HCT116 (cell line): ENCODE measurements around the gene MARVELD3. TPM values are rescaled to one million over a fixed set of nuclear protein-coding genes. Genes with fewer than 3 reads are reported as not detected.

Experiments
- ATAC-seq: fragments of 200-7000 bp; cut with Tn5 transposase; 2 replicates; pipeline ENCODE4 v1.9.1; 2020; ENCODE audit warnings: mild to moderate bottlenecking, moderate library complexity
- BruUV-seq: library from RNA; stranded (reverse); fragments of 400-500 nt; replicated peaks from 2 replicates; lab custom pipeline; 2021; lab: Mats Ljungman, UMichigan
- CTCF ChIA-PET: fragments of 300-600 bp; sonication (Branson Sonifier 250); formaldehyde crosslinking; loops from one replicate; lab custom pipeline; 2021; ENCODE audit warnings: antibody characterized with exemption; lab: Charles Lee
- POLR2A ChIA-PET: fragments of 300-600, 350-600 bp; sonication (Branson Sonifier 250); formaldehyde crosslinking; loops from one replicate; lab custom pipeline; 2021; ENCODE audit warnings: antibody characterized with exemption; lab: Charles Lee
- RAD21 ChIA-PET, 2 experiments: fragments of 300-600 bp; sonication (Branson Sonifier 250); formaldehyde crosslinking; loops; one replicate each; lab custom pipeline; 2023; ENCODE audit warnings: low total read pairs in 2 of 2; ENCODE audit not compliant: uncharacterized antibody in 2 of 2, unreplicated experiment in 2 of 2, low non-redundant PET in 1 of 2; lab: Charles Lee
- DNase-seq: peaks from one replicate; pipeline ENCODE4 v3.0.0-alpha.2; 2010; ENCODE audit warnings: low read depth, low spot score
- H2AFZ ChIP-seq: fragments of 200-600 bp; shearing (Covaris generic), sonication (generic); 2 replicates; pipeline ENCODE4 v1.6.1; 2017; ENCODE audit warnings: low read depth, mixed run types, mixed read lengths, antibody characterized with exemption, low read length; ENCODE audit not compliant: poor library complexity, severe bottlenecking
- H3K27ac ChIP-seq: 2 replicates; pipeline ENCODE4 v1.5.1; 2012; ENCODE audit warnings: low read depth, low read length
- H3K27me3 ChIP-seq: fragments of 200-600 bp; sonication (generic); 2 replicates; pipeline ENCODE4 v1.6.1; 2016; ENCODE audit warnings: mixed run types, low read length, mixed read lengths; ENCODE audit not compliant: insufficient read depth
- H3K36me3 ChIP-seq, 2 experiments: fragments of 200-500 bp in 1 of 2; fragments of 200-600 bp in 1 of 2; sonication (Bioruptor generic) in 1 of 2; sonication (generic) in 1 of 2; 2 replicates each; pipeline versions ENCODE4 v1.5.1 to v1.6.1; 2014 to 2016; ENCODE audit warnings: low read length in 2 of 2, inconsistent platforms in 1 of 2, mixed read lengths in 1 of 2, mixed run types in 1 of 2; ENCODE audit not compliant: insufficient read depth in 2 of 2, control insufficient read depth in 1 of 2
- H3K4me1 ChIP-seq, 2 experiments: fragments of 200-600 bp in 1 of 2; sonication (generic) in 1 of 2; 2 replicates each; pipeline versions ENCODE4 v1.5.1 to v1.6.1; 2012 to 2017; ENCODE audit warnings: low read length in 2 of 2, inconsistent platforms in 1 of 2, mild to moderate bottlenecking in 1 of 2, mixed read lengths in 1 of 2, mixed run types in 1 of 2, moderate library complexity in 1 of 2; ENCODE audit not compliant: insufficient read depth in 2 of 2, control insufficient read depth in 1 of 2
- H3K4me2 ChIP-seq: fragments of 200-600 bp; sonication (generic); 2 replicates; pipeline ENCODE4 v1.6.1; 2017; ENCODE audit warnings: mixed run types, low read length, mixed read lengths
- H3K4me3 ChIP-seq, 2 experiments: fragments of 200-600 bp in 1 of 2; sonication (generic) in 1 of 2; replicated peaks in 1 of 2; 2 replicates each; pipeline ENCODE4 v1.5.1; 2011 to 2016; ENCODE audit warnings: low read length in 2 of 2, control low read depth in 1 of 2, low read depth in 1 of 2, mild to moderate bottlenecking in 1 of 2, mixed read lengths in 1 of 2, mixed run types in 1 of 2
- H3K79me2 ChIP-seq: fragments of 200-600 bp; sonication (generic); 2 replicates; pipeline ENCODE4 v1.6.1; 2017; ENCODE audit warnings: mild to moderate bottlenecking, mixed run types, low read length, moderate library complexity, mixed read lengths; ENCODE audit not compliant: insufficient read depth
- H3K9ac ChIP-seq: fragments of 200-600 bp; sonication (generic); 2 replicates; pipeline ENCODE4 v1.6.1; 2016; ENCODE audit warnings: low read length, mixed read lengths
- H3K9me2 ChIP-seq: fragments of 200-600 bp; sonication (generic), shearing (Covaris generic); 2 replicates; pipeline ENCODE4 v1.6.1; 2017; ENCODE audit warnings: mixed run types, mild to moderate bottlenecking, moderate library complexity; ENCODE audit not compliant: insufficient read depth
- H3K9me3 ChIP-seq, 2 experiments: fragments of 200-500 bp in 1 of 2; fragments of 200-600 bp in 1 of 2; sonication (Bioruptor generic) in 1 of 2; sonication (generic) in 1 of 2; 2 replicates each; pipeline ENCODE4 v1.6.1; 2014 to 2017; ENCODE audit warnings: low read length in 2 of 2, mixed read lengths in 2 of 2, inconsistent platforms in 1 of 2, low read depth in 1 of 2, mild to moderate bottlenecking in 1 of 2, mixed run types in 1 of 2, moderate library complexity in 1 of 2; ENCODE audit not compliant: control insufficient read depth in 1 of 2, insufficient read depth in 1 of 2
- H4K20me1 ChIP-seq: fragments of 200-600 bp; sonication (generic), shearing (Covaris generic); 2 replicates; pipeline ENCODE4 v1.6.1; 2017; ENCODE audit warnings: mixed run types, mild to moderate bottlenecking, moderate library complexity; ENCODE audit not compliant: insufficient read depth
- CEBPB ChIP-seq: IDR thresholded peaks from 2 replicates; pipeline ENCODE4 v1.6.1; 2012; ENCODE audit warnings: low read depth
- CTCF ChIP-seq, 3 experiments: fragments of 200-600 bp in 1 of 3; sonication (generic) in 1 of 3; IDR thresholded peaks in 2 of 3; conservative IDR thresholded peaks in 1 of 3; 2 replicates each; pipeline ENCODE4 v1.5.1; 2012 to 2017; ENCODE audit warnings: low read depth in 2 of 3, low read length in 2 of 3, antibody characterized with exemption in 1 of 3, borderline replicate concordance in 1 of 3, control low read depth in 1 of 3, mild to moderate bottlenecking in 1 of 3, mixed read lengths in 1 of 3, mixed run types in 1 of 3, moderate library complexity in 1 of 3; ENCODE audit not compliant: insufficient read depth in 1 of 3
- EGR1 ChIP-seq: IDR thresholded peaks from 2 replicates; pipeline ENCODE4 v1.6.1; 2012; ENCODE audit warnings: low read depth
- EZH2 ChIP-seq: fragments of 200-600 bp; sonication (generic); IDR thresholded peaks from 2 replicates; pipeline ENCODE4 v1.6.1; 2017; ENCODE audit warnings: antibody characterized with exemption, mixed run types
- JUND ChIP-seq: IDR thresholded peaks from 2 replicates; pipeline ENCODE4 v1.6.1; 2012
- POLR2A ChIP-seq: IDR thresholded peaks from 2 replicates; pipeline ENCODE4 v1.7.0; 2011; ENCODE audit warnings: borderline replicate concordance; ENCODE audit not compliant: insufficient read depth, insufficient read length; ENCODE audit errors: extremely low read depth
- POLR2AphosphoS5 ChIP-seq: IDR thresholded peaks from 2 replicates; pipeline ENCODE4 v1.6.1; 2011; ENCODE audit warnings: mild to moderate bottlenecking, low read depth, low read length, moderate library complexity
- RAD21 ChIP-seq: IDR thresholded peaks from 2 replicates; pipeline ENCODE4 v1.6.1; 2012; ENCODE audit warnings: low read depth, mild to moderate bottlenecking
- REST ChIP-seq: IDR thresholded peaks from 2 replicates; pipeline ENCODE4 v1.6.1; 2012; ENCODE audit warnings: low read depth
- SIN3A ChIP-seq: IDR thresholded peaks from 2 replicates; pipeline ENCODE4 v1.6.1; 2012; ENCODE audit warnings: low read depth
- SP1 ChIP-seq: IDR thresholded peaks from 2 replicates; pipeline ENCODE4 v1.6.1; 2012; ENCODE audit warnings: low read depth
- SRF ChIP-seq: IDR thresholded peaks from 2 replicates; pipeline ENCODE4 v1.6.1; 2012; ENCODE audit warnings: low read depth
- YY1 ChIP-seq: IDR thresholded peaks from 2 replicates; pipeline ENCODE4 v1.6.1; 2011; ENCODE audit warnings: low read length, low read depth, moderate library complexity, mild to moderate bottlenecking; ENCODE audit not compliant: insufficient replicate concordance; ENCODE audit errors: extremely low read depth
- ZNF274 ChIP-seq: fragments of 200-500 bp; sonication (Bioruptor generic); IDR thresholded peaks from 2 replicates; pipeline ENCODE4 v1.6.1; 2014; ENCODE audit warnings: mild to moderate bottlenecking, low read depth, low read length, inconsistent platforms
- intact Hi-C: fragments of 100-400 bp; cut with micrococcal nuclease; formaldehyde crosslinking; loops from 2 replicates; pipeline ENCODE4 v1.10.0; 2022
- total RNA-seq: library from RNA; stranded (reverse); gene quantifications from one replicate; pipeline ENCODE4 v1.2.1, GENCODE V29; 2021; ENCODE audit not compliant: unreplicated experiment

Gene MARVELD3
- total RNA-seq, 1 experiment from 2014 or later: 20.9 TPM

- TF ChIP-seq CTCF (IDR thresholded peaks at IDR 0.05 in 2 of 3, conservative IDR thresholded peaks at IDR 0.05 in 1 of 3; ENCODE audit: borderline replicate concordance in 1 of 3, insufficient read depth in 1 of 3, low read depth in 2 of 3, low read length in 2 of 3) (no peak), SRF (no peak), POLR2AphosphoS5 (no peak), ZNF274 (no peak)
- TF ChIP-seq, all 23 proteins: peak for 0
- Histone ChIP-seq H3K4me3 (no peak overlapping the region), H3K36me3 (peaks cover 7 to 11% of the 10 kb centered on the region in 2 experiments; a peak in 3 of 4 replicates), H3K27me3 (no peaks in the 10 kb centered on the region), H2AFZ (no peak overlapping the region), H3K4me1 (no peaks in the 10 kb centered on the region), H3K9me3 (no peaks in the 10 kb centered on the region), H3K9me2 (no peaks in the 10 kb centered on the region), H4K20me1 (no peaks in the 10 kb centered on the region), H3K9ac (no peak overlapping the region), H3K4me2 (no peak overlapping the region), H3K79me2 (no peaks in the 10 kb centered on the region), H3K27ac (no peak overlapping the region)
- ChIA-PET POLR2A (no interaction called here), RAD21 (no interaction called here), CTCF (no interaction called here)
- intact Hi-C loops: loop anchor here (5.0 kb wide), 1 partner anchor 80 kb away; no protein-coding TSS in a partner anchor
- BruUV-seq: no TSS peak
- ATAC-seq (no peak), DNase-seq (no peak)
These were observed 46.1 kb downstream of the MARVELD3 start for GRCh38 chr16:71672125-71672524.

GRCh38 chr16:71672803-71673581 lies 47.0 kb downstream of the MARVELD3 start:
- no peak overlapping the region for H3K27ac ChIP-seq
- H3K4me1 ChIP-seq: no peaks in the 10 kb centered on the region
- peaks cover 7 to 13% of the 10 kb centered on the region in 2 experiments; a peak in 3 of 4 replicates for H3K36me3 ChIP-seq
- CTCF ChIA-PET: no interaction called here
- ATAC-seq: no peak
- H3K27me3 ChIP-seq: no peaks in the 10 kb centered on the region
- RAD21 ChIA-PET: no interaction called here
- no peak for DNase-seq
- H2AFZ ChIP-seq: no peak overlapping the region
- H3K9me2 ChIP-seq: no peaks in the 10 kb centered on the region
- BruUV-seq: no TSS peak
- no peaks in the 10 kb centered on the region for H3K79me2 ChIP-seq
- POLR2A ChIA-PET: no interaction called here
- H4K20me1 ChIP-seq: no peaks in the 10 kb centered on the region
- no peak overlapping the region for H3K4me3 ChIP-seq
- intact Hi-C loops: loop anchor here (5.0 kb wide), 1 partner anchor 79 kb away; no protein-coding TSS in a partner anchor
- H3K9me3 ChIP-seq: no peaks in the 10 kb centered on the region
- no peak overlapping the region for H3K4me2 ChIP-seq
- no peak overlapping the region for H3K9ac ChIP-seq
- TF ChIP-seq EZH2 (no peak), POLR2AphosphoS5 (no peak), SP1 (no peak), RAD21 (no peak), CEBPB (no peak), YY1 (no peak), SIN3A (no peak), REST (no peak), ZNF274 (no peak), EGR1 (no peak), JUND (no peak), POLR2A (no peak), SRF (no peak)
